ACHN (cell line): ENCODE results near the gene SIX5.
"Not testable (repeated sequence)": the region's sequence is repeated elsewhere in the genome, so short reads cannot be mapped to it uniquely, and the experiment has no call there.

Source experiments
- DNase-seq: peaks from one replicate; pipeline ENCODE4 v3.0.0-alpha.2; 2015
- in situ Hi-C: cut with HindIII; loops from 2 replicates; pipeline ENCODE4 v1.10.0; 2017; ENCODE audit warnings: low sequenced_read_pairs, low pct_ligation_motif_present, low pct_unique_long_range_greater_than_20kb

Gene SIX5

GRCh38 chr19:45730368-45731288, 38.4 kb downstream of the SIX5 start, which contains the start of gene FBXO46:
Gene FBXO46 (minus strand): TSS chr19:45730896. CDS start chr19:45713495, 17,401 bp downstream.
- peak; percentile 98 for DNase-seq
- in situ Hi-C loops: no loop called here

DNA sequence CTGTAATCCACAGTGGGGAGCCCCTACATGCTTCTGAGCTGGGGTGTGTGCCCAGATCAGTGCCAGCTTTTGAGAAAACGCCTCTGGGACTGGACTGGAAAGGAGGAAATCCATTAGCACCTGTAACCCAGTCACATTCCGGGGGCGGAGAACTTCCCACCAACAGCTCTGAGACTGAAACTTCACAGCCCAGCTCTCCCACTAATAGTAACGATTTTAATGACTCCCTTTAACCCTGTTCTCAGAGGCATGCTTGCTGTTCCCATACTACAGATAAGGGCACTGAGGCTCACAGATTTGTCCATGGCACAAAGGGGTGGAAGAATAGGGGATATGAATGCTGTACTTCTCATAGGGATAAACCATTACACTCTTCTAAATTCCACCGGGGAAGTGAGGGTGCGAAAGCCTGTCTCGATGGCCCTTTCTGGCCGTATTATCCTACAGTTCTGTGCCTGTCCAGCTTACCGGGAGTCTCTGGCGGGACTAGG, 39.2 kb downstream of the SIX5 start:
- in situ Hi-C loops: no loop called here
- peak; percentile 9 for DNase-seq

GRCh38 chr19:45728683-45729082, 40.4 kb downstream of the SIX5 start:
- DNase-seq, in situ Hi-C loops: not testable (repeated sequence)

- DNase-seq, in situ Hi-C loops: not testable (repeated sequence)
These were observed 49.0 kb downstream of the SIX5 start for GRCh38 chr19:45720065-45720464.

DNA sequence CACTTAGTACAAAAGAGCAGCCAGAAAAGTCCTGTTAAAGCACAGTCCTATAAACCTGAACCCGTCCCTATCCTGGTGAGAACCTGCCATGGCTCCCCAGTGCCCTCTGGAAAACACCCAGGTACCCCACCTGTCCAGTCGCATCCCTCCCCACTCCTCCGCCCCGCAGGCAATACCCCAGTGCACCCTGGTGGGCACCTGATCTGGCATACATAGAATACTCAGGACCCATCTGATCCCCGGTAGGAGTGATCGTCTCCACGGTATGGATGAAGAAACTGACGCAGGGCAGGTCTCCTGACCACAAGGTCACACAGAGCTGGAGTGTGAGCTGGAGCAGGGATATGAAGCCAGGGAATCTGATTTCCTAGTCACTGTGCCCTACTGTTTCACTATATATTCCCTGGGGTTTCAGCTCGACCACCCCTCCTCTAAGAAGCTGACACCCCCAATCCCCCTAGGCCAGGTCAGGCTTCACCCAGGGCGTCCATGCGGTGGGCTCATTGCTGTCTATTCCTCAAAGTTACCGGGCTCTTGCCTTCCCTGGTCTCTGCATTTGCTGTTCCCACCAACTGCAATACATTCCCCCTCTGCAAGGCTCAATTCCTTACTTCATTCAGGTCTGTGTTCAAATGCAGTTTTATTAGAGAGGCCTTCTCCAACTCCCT, 50.9 kb downstream of the SIX5 start:
- DNase-seq: no peak

DNA sequence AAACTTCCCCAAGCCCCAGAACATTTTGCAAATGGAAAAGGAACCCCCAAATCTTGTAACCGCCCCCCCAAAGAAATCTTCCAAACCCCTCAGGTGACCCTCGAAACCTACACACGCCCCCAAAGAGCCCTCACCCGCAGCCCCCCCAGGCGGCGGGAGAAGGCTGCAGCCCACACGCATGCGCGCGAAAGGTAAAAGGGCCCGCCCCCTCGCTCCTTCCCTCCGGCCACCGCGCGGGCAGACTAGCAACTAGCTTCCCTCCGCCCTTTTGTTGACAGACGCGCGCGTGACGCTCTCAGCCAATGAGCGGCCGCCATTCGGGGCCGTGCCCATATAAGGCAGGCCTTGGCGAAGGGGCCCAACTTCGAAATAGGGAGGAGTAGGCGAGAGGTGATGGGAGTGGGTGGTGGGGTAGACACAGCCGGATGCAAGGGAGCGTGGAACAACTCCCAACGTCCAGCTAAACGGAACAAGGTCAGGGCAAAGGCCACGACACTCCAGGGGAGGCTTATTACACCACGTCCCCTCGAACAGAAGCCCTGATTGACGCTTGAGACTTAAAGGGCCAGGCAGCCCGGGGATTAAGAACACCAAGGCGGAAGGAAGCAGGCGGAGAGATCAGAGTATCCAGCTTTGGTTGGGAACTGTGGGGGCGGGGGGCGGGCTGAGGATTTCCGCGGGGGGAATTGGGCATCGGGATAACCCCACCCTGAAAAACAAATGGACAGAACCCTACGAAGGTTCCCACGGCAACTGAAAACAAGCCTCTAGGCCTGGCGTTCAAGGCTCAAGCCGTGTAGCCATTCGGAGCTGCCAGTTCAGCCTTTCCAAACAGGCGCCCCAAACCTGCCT, 51.7 kb downstream of the SIX5 start:
- peak; percentile 98 for DNase-seq
- in situ Hi-C loops: no loop called here

More for the DNA sequence above, 50.9 kb downstream of the SIX5 start:
- in situ Hi-C loops: no loop called here

- peak; percentile 19 for DNase-seq
- in situ Hi-C loops: no loop called here
These were observed 52.5 kb downstream of the SIX5 start for GRCh38 chr19:45716359-45717130.

DNA sequence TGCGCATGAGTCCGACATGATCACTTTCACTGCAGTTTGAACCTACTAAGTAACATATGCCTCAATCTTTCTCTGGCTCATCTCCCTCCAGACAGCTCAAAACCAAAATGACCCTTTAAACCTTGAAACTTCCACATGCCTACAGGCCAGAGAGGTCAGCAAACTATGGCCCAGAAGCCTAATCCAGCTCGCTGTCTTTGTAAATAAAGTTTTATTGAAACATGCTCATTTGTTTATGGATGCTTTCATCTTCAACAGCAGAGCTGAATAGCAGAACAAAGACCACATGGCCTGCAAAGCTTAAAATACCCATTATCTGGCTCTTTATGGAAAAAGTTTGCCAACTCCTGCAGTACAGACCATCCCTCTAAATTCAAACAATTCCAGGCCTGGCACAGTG, 53.9 kb downstream of the SIX5 start:
- in situ Hi-C loops: no loop called here
- DNase-seq: no peak
